Measurements from ENCODE around the gene PLA2G4E.

The PLA2G4E gene

DNA sequence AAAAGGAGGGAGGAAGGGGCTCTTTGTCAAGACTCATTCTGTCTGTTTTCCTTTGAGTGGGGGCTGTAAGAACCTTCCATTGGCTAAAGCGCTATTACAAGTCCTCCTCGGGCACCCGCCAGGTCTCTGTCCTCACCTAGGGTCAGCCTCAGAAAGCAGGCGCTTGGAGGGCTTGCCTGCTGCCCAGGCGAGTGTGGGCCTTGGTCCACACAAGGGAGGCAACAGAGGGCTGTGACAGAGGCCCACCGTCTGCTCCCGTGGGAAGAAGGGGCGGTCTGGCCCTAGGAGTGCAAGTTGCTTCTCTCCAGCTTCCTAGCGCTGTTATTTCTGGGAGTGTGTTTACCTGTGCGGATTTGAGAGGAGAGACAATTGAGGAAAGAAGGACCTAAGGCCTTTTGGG lies 24.5 kb downstream of the PLA2G4E start:
- H3K4me2 ChIP-seq (ENCODE audit: low read length): no peak overlapping the region
- H3K9ac ChIP-seq (ENCODE audit: low read depth, low read length): no peak overlapping the region
- H3K9me3 ChIP-seq (replicated peaks; ENCODE audit: low read length): no peaks in the 10 kb centered on the region
- H3K36me3 ChIP-seq (ENCODE audit: insufficient read depth, low read length): no peaks in the 10 kb centered on the region
- no peaks in the 10 kb centered on the region for H3K4me1 ChIP-seq (ENCODE audit: control insufficient read depth, insufficient read depth, low read length)
- no peak overlapping the region for H3K4me3 ChIP-seq (ENCODE audit: low read length)
- H3K27me3 ChIP-seq (ENCODE audit: control insufficient read depth, insufficient read depth, low read length): peaks cover 62% of the 10 kb centered on the region

GRCh38 chr15:41995476-41995855 lies 25.4 kb downstream of the PLA2G4E start:
- Histone ChIP-seq H3K4me1 (ENCODE audit: control insufficient read depth, insufficient read depth, low read length) (no peaks in the 10 kb centered on the region), H3K36me3 (ENCODE audit: insufficient read depth, low read length) (no peaks in the 10 kb centered on the region), H3K27me3 (ENCODE audit: control insufficient read depth, insufficient read depth, low read length) (peaks cover 59% of the 10 kb centered on the region), H3K4me3 (ENCODE audit: low read length) (no peak overlapping the region), H3K9me3 (replicated peaks; ENCODE audit: low read length) (no peaks in the 10 kb centered on the region), H3K4me2 (ENCODE audit: low read length) (no peak overlapping the region), H3K9ac (ENCODE audit: low read depth, low read length) (no peak overlapping the region)

DNA sequence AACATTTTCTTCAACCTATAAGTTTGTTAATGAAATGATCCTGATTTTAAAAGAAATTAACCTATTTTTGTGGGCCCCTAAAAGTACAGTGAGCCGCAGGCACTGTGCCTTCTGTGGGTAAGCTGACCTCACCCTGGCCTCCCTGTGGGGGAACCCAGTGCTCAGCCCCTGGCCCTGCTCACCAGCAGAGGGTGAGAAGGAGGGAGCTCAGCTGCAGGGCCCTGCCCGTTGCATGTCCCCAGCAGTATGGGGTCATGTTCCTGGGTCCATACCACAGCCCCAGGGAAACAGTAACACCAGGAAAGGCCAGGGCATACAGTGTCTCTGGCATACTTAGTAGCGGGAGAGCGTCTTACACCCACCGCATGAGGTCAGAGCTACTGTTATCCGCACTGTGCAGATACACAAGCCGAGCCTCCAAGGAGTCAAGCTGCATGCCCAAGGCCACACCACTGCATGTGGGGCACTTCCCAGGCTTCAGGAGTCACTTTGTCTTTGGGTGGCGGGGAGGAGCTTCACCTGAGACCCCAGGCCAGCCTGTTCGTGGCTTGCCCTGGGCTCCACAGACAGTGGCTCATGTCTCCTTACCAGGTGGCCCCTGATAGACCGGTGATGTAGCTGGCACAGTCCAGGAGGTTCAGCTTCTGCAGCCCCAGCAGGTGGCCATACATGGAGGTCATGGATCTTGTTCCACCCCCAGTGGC lies 25.9 kb downstream of the PLA2G4E start:
- H3K9ac ChIP-seq (ENCODE audit: low read depth, low read length): no peak overlapping the region
- H3K4me2 ChIP-seq (ENCODE audit: low read length): no peak overlapping the region
- no peak overlapping the region for H3K4me3 ChIP-seq (ENCODE audit: low read length)
- H3K36me3 ChIP-seq (ENCODE audit: insufficient read depth, low read length): no peaks in the 10 kb centered on the region
- no peaks in the 10 kb centered on the region for H3K4me1 ChIP-seq (ENCODE audit: control insufficient read depth, insufficient read depth, low read length)
- no peaks in the 10 kb centered on the region for H3K9me3 ChIP-seq (replicated peaks; ENCODE audit: low read length)
- H3K27me3 ChIP-seq (ENCODE audit: control insufficient read depth, insufficient read depth, low read length): peaks cover 55% of the 10 kb centered on the region

DNA sequence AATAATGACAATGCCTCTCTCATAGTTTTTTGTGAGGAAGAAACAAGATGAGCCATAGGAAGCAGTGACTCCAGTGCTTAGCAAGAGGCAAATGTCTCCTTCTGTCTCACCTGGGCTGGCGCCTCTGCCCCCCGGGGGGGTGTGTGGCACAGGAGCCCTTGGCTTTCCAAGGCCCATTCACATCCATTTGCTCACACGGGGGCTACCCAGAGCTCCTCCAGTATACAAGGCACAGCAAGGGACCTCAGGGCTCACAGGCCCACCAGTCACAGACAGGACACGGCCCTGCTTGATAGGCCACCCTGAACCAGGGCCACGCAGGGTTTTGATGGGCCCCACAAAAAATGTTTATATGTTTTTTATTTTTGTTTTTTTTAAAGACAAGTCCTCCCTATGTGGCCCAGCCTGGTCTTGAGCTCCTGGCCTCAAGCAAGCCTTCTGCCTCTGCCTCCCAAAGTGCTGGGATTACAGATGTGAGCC lies 26.6 kb downstream of the PLA2G4E start:
- no peak overlapping the region for H3K4me2 ChIP-seq (ENCODE audit: low read length)
- no peak overlapping the region for H3K9ac ChIP-seq (ENCODE audit: low read depth, low read length)
- H3K9me3 ChIP-seq (replicated peaks; ENCODE audit: low read length): no peaks in the 10 kb centered on the region
- no peak overlapping the region for H3K4me3 ChIP-seq (ENCODE audit: low read length)
- no peaks in the 10 kb centered on the region for H3K4me1 ChIP-seq (ENCODE audit: control insufficient read depth, insufficient read depth, low read length)
- no peaks in the 10 kb centered on the region for H3K36me3 ChIP-seq (ENCODE audit: insufficient read depth, low read length)
- peaks cover 51% of the 10 kb centered on the region for H3K27me3 ChIP-seq (ENCODE audit: control insufficient read depth, insufficient read depth, low read length)

GRCh38 chr15:41993472-41994170 lies 27.2 kb downstream of the PLA2G4E start:
- no peak overlapping the region for H3K4me3 ChIP-seq (ENCODE audit: low read length)
- peaks cover 54% of the 10 kb centered on the region for H3K27me3 ChIP-seq (ENCODE audit: control insufficient read depth, insufficient read depth, low read length)
- no peak overlapping the region for H3K9ac ChIP-seq (ENCODE audit: low read depth, low read length)
- no peaks in the 10 kb centered on the region for H3K9me3 ChIP-seq (replicated peaks; ENCODE audit: low read length)
- no peaks in the 10 kb centered on the region for H3K4me1 ChIP-seq (ENCODE audit: control insufficient read depth, insufficient read depth, low read length)
- H3K4me2 ChIP-seq (ENCODE audit: low read length): no peak overlapping the region
- H3K36me3 ChIP-seq (ENCODE audit: insufficient read depth, low read length): no peaks in the 10 kb centered on the region

DNA sequence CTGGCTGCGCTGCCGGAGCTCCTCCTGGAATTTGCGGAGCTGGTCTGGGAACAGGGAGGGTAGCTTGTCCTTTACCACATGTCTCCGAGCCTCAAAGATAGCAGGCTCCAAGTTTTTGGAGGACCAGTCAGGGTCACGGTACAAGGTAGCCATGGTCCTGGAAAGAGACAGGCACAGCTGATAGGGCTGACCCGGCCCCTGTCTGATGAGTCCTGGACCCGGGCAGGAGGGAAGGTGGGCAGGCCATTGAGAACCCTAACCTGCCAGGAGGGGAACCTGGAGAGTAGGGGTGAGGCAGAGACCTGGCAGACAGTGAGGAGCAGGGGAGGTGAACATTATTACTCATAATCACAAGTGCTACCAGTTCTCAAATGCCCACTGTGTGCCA lies 28.0 kb downstream of the PLA2G4E start:
- Histone ChIP-seq H3K4me3 (ENCODE audit: low read length) (no peak overlapping the region), H3K4me2 (ENCODE audit: low read length) (no peak overlapping the region), H3K36me3 (ENCODE audit: insufficient read depth, low read length) (no peaks in the 10 kb centered on the region), H3K9ac (ENCODE audit: low read depth, low read length) (no peak overlapping the region), H3K27me3 (ENCODE audit: control insufficient read depth, insufficient read depth, low read length) (peaks cover 50% of the 10 kb centered on the region), H3K4me1 (ENCODE audit: control insufficient read depth, insufficient read depth, low read length) (no peaks in the 10 kb centered on the region), H3K9me3 (replicated peaks; ENCODE audit: low read length) (no peaks in the 10 kb centered on the region)

DNA sequence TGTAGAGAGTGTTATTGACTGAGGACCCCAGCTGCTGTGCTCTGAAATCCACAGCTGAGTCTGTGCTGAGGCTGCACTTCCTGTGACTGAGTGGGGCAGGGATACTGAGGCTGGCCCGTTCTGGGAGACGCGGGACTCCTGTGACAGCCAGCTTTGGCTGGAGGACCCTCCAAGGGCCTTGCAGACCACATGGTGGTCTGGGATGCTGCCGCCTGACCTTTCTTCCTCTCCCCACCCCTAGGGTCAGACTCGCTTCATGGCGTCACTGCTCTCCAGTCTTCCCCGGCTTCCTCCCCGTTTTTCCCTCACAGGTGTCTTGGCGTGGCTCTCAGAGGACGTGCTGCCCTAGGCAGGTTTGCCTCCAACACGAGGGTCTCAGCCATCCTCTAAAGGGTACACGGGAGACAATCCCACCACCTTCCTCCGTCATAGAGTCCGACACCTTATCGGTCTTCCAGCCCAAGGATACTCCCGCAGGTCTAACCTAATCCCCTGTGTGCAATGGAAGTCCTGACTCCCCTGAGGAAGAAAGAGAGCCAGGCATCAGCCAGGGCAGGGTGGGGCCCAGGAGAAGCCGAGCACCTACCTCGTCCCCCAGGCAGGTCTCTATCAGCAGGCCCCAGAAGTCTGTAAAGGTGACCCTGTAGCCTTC lies 28.6 kb downstream of the PLA2G4E start:
- Histone ChIP-seq H3K9me3 (replicated peaks; ENCODE audit: low read length) (no peaks in the 10 kb centered on the region), H3K27me3 (ENCODE audit: control insufficient read depth, insufficient read depth, low read length) (peaks cover 46% of the 10 kb centered on the region), H3K9ac (ENCODE audit: low read depth, low read length) (no peak overlapping the region), H3K4me3 (ENCODE audit: low read length) (no peak overlapping the region), H3K4me2 (ENCODE audit: low read length) (no peak overlapping the region), H3K36me3 (ENCODE audit: insufficient read depth, low read length) (no peaks in the 10 kb centered on the region), H3K4me1 (ENCODE audit: control insufficient read depth, insufficient read depth, low read length) (no peaks in the 10 kb centered on the region)

DNA sequence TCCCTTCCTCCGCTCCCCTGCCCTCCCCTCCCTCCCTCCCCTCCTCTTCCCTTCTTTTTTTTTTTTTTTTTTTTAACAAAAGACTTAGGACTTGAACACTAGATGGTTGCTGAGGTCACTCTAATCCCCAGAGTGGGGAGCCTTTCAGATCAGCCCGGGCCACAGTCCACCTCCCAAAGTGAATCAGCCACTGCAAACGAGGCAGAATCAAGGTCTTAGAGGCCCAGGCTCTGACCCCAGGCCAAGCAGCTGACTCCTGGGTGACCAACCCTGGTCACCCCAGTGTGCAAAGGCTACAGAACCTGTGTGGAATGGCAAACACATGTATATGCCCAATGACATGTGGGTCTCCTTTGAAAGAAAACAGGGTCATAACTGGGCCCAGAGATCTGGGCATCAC lies 30.2 kb downstream of the PLA2G4E start:
- Histone ChIP-seq H3K36me3 (ENCODE audit: insufficient read depth, low read length) (no peaks in the 10 kb centered on the region), H3K4me2 (ENCODE audit: low read length) (no peak overlapping the region), H3K9me3 (replicated peaks; ENCODE audit: low read length) (no peaks in the 10 kb centered on the region), H3K27me3 (ENCODE audit: control insufficient read depth, insufficient read depth, low read length) (peaks cover 45% of the 10 kb centered on the region), H3K9ac (ENCODE audit: low read depth, low read length) (no peak overlapping the region), H3K4me1 (ENCODE audit: control insufficient read depth, insufficient read depth, low read length) (no peaks in the 10 kb centered on the region), H3K4me3 (ENCODE audit: low read length) (no peak overlapping the region)

GRCh38 chr15:41990243-41990605 lies 30.6 kb downstream of the PLA2G4E start:
- no peaks in the 10 kb centered on the region for H3K4me1 ChIP-seq (ENCODE audit: control insufficient read depth, insufficient read depth, low read length)
- no peak overlapping the region for H3K4me2 ChIP-seq (ENCODE audit: low read length)
- H3K9ac ChIP-seq (ENCODE audit: low read depth, low read length): no peak overlapping the region
- H3K36me3 ChIP-seq (ENCODE audit: insufficient read depth, low read length): no peaks in the 10 kb centered on the region
- H3K27me3 ChIP-seq (ENCODE audit: control insufficient read depth, insufficient read depth, low read length): peaks cover 45% of the 10 kb centered on the region
- H3K4me3 ChIP-seq (ENCODE audit: low read length): no peak overlapping the region
- H3K9me3 ChIP-seq (replicated peaks; ENCODE audit: low read length): no peaks in the 10 kb centered on the region

- Histone ChIP-seq H3K9me3 (replicated peaks; ENCODE audit: low read length) (no peaks in the 10 kb centered on the region), H3K4me1 (ENCODE audit: control insufficient read depth, insufficient read depth, low read length) (no peaks in the 10 kb centered on the region), H3K9ac (ENCODE audit: low read depth, low read length) (no peak overlapping the region), H3K27me3 (ENCODE audit: control insufficient read depth, insufficient read depth, low read length) (peaks cover 45% of the 10 kb centered on the region), H3K36me3 (ENCODE audit: insufficient read depth, low read length) (no peaks in the 10 kb centered on the region), H3K4me3 (ENCODE audit: low read length) (no peak overlapping the region), H3K4me2 (ENCODE audit: low read length) (no peak overlapping the region)
Measured at GRCh38 chr15:41989573-41990242, 31.1 kb downstream of the PLA2G4E start.

GRCh38 chr15:41988896-41989572 lies 31.8 kb downstream of the PLA2G4E start:
- Histone ChIP-seq H3K4me1 (ENCODE audit: control insufficient read depth, insufficient read depth, low read length) (no peaks in the 10 kb centered on the region), H3K9ac (ENCODE audit: low read depth, low read length) (no peak overlapping the region), H3K4me2 (ENCODE audit: low read length) (no peak overlapping the region), H3K36me3 (ENCODE audit: insufficient read depth, low read length) (no peaks in the 10 kb centered on the region), H3K9me3 (replicated peaks; ENCODE audit: low read length) (no peaks in the 10 kb centered on the region), H3K27me3 (ENCODE audit: control insufficient read depth, insufficient read depth, low read length) (peaks cover 52% of the 10 kb centered on the region), H3K4me3 (ENCODE audit: low read length) (no peak overlapping the region)
